NT2/D1 (cell line): ENCODE data around the gene CYP3A5.
A peak's percentile ranks its signal among the peaks of the same experiment; 100 is the strongest.
"Not testable (repeated sequence)": the region's sequence is repeated elsewhere in the genome, so short reads cannot be mapped to it uniquely, and the experiment has no call there.

ENCODE experiments used
- DNase-seq: peaks from one replicate; pipeline ENCODE4 v3.0.0-alpha.2; 2011; ENCODE audit warnings: low read depth, low spot score
- H3K27me3 ChIP-seq: 2 replicates; pipeline ENCODE4 v1.6.0; 2011; ENCODE audit warnings: mild to moderate bottlenecking; ENCODE audit not compliant: insufficient read length, insufficient read depth
- H3K36me3 ChIP-seq: 2 replicates; pipeline ENCODE4 v1.6.1; 2011; ENCODE audit warnings: mild to moderate bottlenecking, low read length, mixed read lengths; ENCODE audit not compliant: insufficient read depth, insufficient read length
- H3K4me1 ChIP-seq: 2 replicates; pipeline ENCODE4 v1.5.1; 2011; ENCODE audit not compliant: insufficient read depth, insufficient read length
- H3K4me3 ChIP-seq: 2 replicates; pipeline ENCODE4 v1.5.1; 2011; ENCODE audit warnings: low read depth; ENCODE audit not compliant: insufficient read length
- H3K9ac ChIP-seq: 2 replicates; pipeline ENCODE4 v1.6.0; 2011; ENCODE audit warnings: low read depth; ENCODE audit not compliant: insufficient read length
- H3K9me3 ChIP-seq: 2 replicates; pipeline ENCODE4 v1.5.1; 2011; ENCODE audit warnings: mild to moderate bottlenecking, low read length; ENCODE audit not compliant: insufficient read depth
- SUZ12 ChIP-seq: IDR thresholded peaks from 2 replicates; pipeline ENCODE4 v1.6.1; 2011; ENCODE audit not compliant: insufficient read length, insufficient read depth; ENCODE audit errors: extremely low read depth
- YY1 ChIP-seq: IDR thresholded peaks from 2 replicates; pipeline ENCODE4 v1.6.1; 2011; ENCODE audit not compliant: insufficient read length, insufficient read depth
- ZNF274 ChIP-seq: IDR thresholded peaks from 2 replicates; pipeline ENCODE4 v1.6.1; 2011; ENCODE audit warnings: mild to moderate bottlenecking, low read depth, low read length

CYP3A5 gene

DNA sequence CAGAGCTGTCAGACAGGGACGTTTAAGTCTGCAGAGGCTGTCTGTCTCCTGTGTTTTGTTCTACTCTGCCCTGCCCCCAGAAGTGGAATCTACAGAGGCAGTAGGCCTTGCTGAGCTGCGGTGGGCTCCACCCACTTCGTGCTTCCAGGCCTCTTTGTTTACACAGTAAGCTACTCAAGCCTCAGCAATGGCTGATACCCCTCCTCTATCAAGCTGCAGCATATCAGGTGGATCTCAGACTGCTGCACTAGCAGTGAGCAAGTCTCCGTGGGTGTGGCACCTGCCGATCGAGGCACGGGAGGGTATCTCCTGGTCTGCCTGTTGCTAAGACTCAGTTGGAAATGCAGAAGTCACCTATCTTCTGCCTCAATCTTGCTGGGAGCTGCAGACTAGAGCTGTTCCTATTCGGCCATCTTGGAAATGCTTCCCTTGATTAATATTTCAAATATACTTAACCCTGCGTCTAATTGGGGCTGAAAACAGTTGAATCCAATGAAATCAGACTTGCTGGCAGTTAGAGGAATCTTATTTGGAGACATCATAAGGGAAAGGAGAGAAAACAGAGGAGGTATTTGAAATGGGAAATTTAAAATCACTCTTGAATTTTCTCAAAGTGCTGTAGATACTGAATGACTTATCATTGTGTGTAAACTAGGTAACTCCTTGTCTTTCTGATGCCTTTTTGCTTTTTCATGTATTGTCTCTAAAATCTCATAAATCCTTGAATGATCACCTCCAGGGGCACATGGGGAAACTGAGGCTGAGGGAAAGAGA is 13.8 kb upstream of the CYP3A5 start:
- peak; percentile 75 for DNase-seq
- no peak overlapping the region for H3K9ac ChIP-seq
- no peaks in the 10 kb centered on the region for H3K9me3 ChIP-seq
- no peaks in the 10 kb centered on the region for H3K4me1 ChIP-seq
- no peaks in the 10 kb centered on the region for H3K27me3 ChIP-seq
- H3K36me3 ChIP-seq, result no peaks in the 10 kb centered on the region
- H3K4me3 ChIP-seq, result no peak overlapping the region
- no peak for TF ChIP-seq SUZ12
- TF ChIP-seq ZNF274, result no peak
- no peak for TF ChIP-seq YY1

DNA sequence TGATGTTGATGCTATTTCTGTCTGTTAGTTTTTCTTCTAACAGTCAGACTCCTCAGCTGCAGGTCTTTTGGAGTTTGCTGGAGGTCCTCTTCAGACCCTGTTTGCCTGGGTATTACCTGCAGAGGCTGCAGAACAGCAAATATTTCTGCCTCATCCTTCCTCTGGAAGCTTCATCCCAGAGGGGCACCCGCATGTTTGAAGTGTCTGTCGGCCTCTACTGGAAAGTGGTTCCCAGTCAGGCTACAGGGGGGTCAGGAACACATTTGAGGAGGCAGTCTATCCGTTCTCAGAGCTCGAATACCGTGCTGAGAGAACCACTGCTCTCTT is 13.3 kb upstream of the CYP3A5 start:
- H3K4me3 ChIP-seq, result no peak overlapping the region
- H3K9me3 ChIP-seq, result no peaks in the 10 kb centered on the region
- no peaks in the 10 kb centered on the region for H3K36me3 ChIP-seq
- no peaks in the 10 kb centered on the region for H3K27me3 ChIP-seq
- H3K9ac ChIP-seq, result no peak overlapping the region
- H3K4me1 ChIP-seq, result no peaks in the 10 kb centered on the region
- no peak for DNase-seq
- TF ChIP-seq YY1, result no peak
- no peak for TF ChIP-seq ZNF274
- TF ChIP-seq SUZ12, result no peak

DNA sequence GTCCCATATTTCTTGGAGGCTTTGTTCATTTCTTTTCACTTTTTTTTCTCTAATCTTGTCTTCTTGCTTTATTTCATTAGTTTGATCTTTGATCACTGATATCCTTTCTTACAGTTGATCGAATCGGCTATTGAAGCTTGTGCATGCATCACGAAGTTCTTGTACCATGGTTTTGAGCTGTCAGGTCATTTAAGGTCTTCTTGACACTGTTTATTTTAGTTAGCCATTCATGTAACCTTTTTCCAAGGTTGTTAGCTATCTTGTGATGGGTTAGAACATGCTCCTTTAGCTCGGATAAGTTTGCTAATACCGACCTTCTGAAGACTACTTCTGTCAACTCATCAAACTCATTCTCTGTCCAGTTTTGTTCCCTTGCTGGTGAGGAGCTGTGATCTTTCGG is 12.8 kb upstream of the CYP3A5 start:
- H3K36me3 ChIP-seq, DNase-seq, H3K4me1 ChIP-seq, H3K4me3 ChIP-seq, H3K9ac ChIP-seq, H3K27me3 ChIP-seq, H3K9me3 ChIP-seq: not testable (repeated sequence)

DNA sequence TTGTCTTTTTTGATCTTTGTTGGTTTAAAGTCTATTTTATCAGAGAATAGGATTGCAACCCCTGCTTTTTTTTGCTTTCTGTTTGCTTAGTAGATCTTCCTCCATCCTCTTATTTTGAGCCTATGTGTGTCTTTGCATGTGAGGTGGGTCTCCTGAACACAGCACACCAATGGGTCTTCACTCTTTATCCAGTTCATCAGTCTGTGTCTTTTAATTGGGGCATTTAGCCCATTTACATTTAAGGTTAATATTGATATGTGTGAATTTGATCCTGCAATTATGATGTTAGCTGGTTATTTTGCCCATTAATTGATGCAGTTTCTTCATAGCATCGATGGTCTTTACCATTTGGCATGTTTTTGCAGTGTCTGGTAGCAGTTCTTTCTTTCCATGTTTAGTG is 11.9 kb upstream of the CYP3A5 start:
- not testable (repeated sequence) for DNase-seq, H3K4me1 ChIP-seq, H3K9ac ChIP-seq, H3K4me3 ChIP-seq, H3K9me3 ChIP-seq, H3K27me3 ChIP-seq, H3K36me3 ChIP-seq

DNA sequence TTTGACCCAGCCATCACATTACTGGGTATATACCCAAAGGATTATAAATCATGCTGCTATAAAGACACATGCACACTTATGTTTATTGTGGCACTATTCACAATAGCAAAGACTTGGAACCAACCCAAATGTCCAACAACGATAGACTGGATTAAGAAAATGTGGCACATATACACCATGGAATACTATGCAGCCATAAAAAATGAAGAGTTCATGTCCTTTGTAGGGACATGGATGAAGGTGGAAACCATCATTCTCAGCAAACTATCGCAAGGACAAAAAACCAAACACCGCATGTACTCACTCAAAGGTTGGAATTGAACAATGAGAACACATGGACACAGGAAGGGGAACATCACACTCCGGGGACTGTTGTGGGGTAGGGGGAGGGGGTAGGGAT is 11.1 kb upstream of the CYP3A5 start:
- not testable (repeated sequence) for H3K36me3 ChIP-seq, H3K4me3 ChIP-seq, DNase-seq, H3K9ac ChIP-seq, H3K9me3 ChIP-seq, H3K4me1 ChIP-seq, H3K27me3 ChIP-seq

DNA sequence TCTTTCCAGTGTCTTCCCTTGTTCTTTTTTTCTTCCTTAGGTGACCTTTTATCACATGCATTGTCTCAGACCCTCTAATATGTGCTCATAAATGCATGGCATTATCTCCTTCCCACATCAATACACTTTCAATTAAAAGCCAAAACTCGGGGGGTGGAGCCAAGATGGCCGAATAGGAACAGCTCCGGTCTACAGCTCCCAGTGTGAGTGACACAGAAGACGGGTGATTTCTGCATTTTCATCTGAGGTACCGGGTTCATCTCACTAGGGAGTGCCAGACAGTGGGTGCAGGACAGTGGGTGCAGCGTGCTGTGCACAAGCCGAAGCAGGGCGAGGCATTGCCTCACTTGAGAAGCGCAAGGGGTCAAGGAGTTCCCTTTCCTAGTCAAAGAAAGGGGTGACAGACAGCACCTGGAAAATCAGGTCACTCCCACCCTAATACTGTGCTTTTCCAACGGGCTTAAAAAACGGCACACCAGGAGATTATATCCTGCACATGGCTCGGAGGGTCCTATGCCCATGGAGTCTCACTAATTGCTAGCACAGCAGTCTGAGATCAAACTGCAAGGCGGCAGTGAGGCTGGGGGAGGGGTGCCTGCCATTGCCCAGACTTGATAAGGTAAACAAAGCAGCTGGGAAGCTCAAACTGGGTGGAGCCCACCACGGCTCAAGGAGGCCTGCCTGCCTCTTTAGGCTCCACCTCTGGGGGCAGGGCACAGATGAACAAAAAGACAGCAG is 6.2 kb upstream of the CYP3A5 start:
- H3K4me1 ChIP-seq, DNase-seq, H3K9ac ChIP-seq, H3K36me3 ChIP-seq, H3K27me3 ChIP-seq, H3K4me3 ChIP-seq: not testable (repeated sequence)
- H3K9me3 ChIP-seq, result peaks cover 12% of the 10 kb centered on the region; the same call in 1 of the 2 replicates

DNA sequence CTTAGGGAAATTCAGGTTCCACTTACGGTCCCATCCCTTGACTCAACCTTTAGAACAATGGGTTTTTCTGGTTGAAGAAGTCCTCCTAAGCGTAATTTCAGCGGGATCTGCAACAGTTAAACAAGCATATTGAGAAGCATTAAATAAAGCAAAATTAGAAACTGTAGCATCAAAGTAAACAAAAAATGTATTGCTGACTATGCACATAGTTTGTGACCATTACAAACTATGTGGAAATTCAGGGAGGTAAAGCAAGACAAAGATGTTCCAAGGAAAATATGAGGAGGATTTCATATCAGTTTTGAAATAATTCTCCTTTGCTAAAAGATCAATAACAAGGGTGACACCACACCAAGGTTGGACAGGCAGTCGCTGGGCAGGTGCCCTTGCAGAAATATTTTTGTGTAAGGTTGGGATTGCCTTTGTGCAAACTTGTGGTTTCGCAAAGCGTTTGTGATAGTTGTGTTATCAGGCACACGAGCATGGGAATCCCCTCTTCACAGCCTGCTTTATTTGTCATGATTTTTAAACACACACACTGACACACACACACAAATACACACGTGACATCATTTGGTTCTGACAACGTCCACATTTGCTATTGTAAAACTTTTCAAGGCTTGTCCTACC is 5.4 kb upstream of the CYP3A5 start:
- peaks cover 12% of the 10 kb centered on the region; the same call in 1 of the 2 replicates for H3K9me3 ChIP-seq
- H3K9ac ChIP-seq, result no peak overlapping the region
- no peak for TF ChIP-seq SUZ12
- no peak for DNase-seq
- H3K4me3 ChIP-seq, result no peak overlapping the region
- H3K4me1 ChIP-seq, result no peaks in the 10 kb centered on the region
- no peaks in the 10 kb centered on the region for H3K27me3 ChIP-seq
- no peaks in the 10 kb centered on the region for H3K36me3 ChIP-seq

DNA sequence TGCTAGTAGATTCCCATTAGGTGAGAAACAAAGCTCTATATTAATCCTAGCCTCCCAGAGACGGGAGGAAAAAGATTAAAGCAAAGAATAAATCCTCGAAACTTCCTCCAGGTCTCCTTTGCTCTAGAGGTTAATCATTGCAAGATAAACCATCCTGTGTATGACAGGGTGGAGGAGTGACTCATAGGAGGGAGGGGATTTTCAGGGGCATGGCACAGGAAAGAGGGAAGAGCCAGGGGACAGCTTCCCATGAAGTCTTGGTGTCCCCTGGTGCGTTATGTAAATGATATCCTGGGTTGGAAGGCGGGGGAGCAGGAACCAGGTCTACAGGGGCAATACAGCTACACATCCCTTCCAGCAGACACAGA is 780 bp downstream of the CYP3A5 start:
- no peaks in the 10 kb centered on the region for H3K4me1 ChIP-seq
- H3K4me3 ChIP-seq, result no peak overlapping the region
- H3K27me3 ChIP-seq, result no peaks in the 10 kb centered on the region
- no peak for TF ChIP-seq ZNF274
- no peak for TF ChIP-seq YY1
- TF ChIP-seq SUZ12, result no peak
- no peak overlapping the region for H3K9ac ChIP-seq
- DNase-seq, result no peak
- H3K36me3 ChIP-seq, result no peaks in the 10 kb centered on the region
- no peaks in the 10 kb centered on the region for H3K9me3 ChIP-seq
